HepG2 (cell line): ENCODE results near the gene LAMTOR2. TPM values are rescaled to one million over a fixed set of nuclear protein-coding genes. Genes with fewer than 3 reads are reported as not detected.
A peak's percentile ranks its signal among the peaks of the same experiment; 100 is the strongest.

ENCODE experiments used
- ARID2 ChIP-seq: sonication (generic); formaldehyde crosslinking; IDR thresholded peaks from 2 replicates; pipeline ENCODE4 v1.8.1; 2022; ENCODE audit warnings: mild to moderate bottlenecking, missing genetic modification reagents, borderline replicate concordance
- CHD2 ChIP-seq: IDR thresholded peaks from 2 replicates; pipeline ENCODE4 v1.6.1; 2011; ENCODE audit warnings: low read depth, low read length, improper control_type of control experiment
- ETV6 ChIP-seq: sonication (generic); formaldehyde crosslinking; conservative IDR thresholded peaks from 2 replicates; pipeline ENCODE4 v1.4.0; 2020; ENCODE audit warnings: missing genetic modification reagents
- GATAD1 ChIP-seq: IDR thresholded peaks from 2 replicates; pipeline ENCODE4 v1.6.1; 2016; ENCODE audit warnings: missing genetic modification reagents, missing compliant biosample characterization
- KAT8 ChIP-seq: IDR thresholded peaks from 2 replicates; pipeline ENCODE4 v1.6.1; 2016; ENCODE audit warnings: missing genetic modification reagents, missing compliant biosample characterization
- MYC ChIP-seq: sonication (generic); formaldehyde crosslinking; IDR thresholded peaks from 2 replicates; pipeline ENCODE4 v1.9.0; 2021; ENCODE audit warnings: missing genetic modification reagents, borderline replicate concordance
- NCOA1 ChIP-seq: sonication (generic); formaldehyde crosslinking; IDR thresholded peaks from 2 replicates; pipeline ENCODE4 v1.9.0; 2021; ENCODE audit warnings: missing genetic modification reagents
- NR2C2 ChIP-seq: sonication (generic); formaldehyde crosslinking; IDR thresholded peaks from 2 replicates; pipeline ENCODE4 v1.4.0; 2020; ENCODE audit warnings: missing genetic modification reagents, mild to moderate bottlenecking, moderate library complexity, borderline replicate concordance
- PHF5A ChIP-seq: IDR thresholded peaks from one replicate; pipeline ENCODE4 v1.6.1; 2018; ENCODE audit warnings: low read depth, missing genetic modification reagents; ENCODE audit not compliant: unreplicated experiment
- TBL1XR1 ChIP-seq: fragments of 150-350 bp; IDR thresholded peaks from 2 replicates; pipeline ENCODE4 v1.6.1; 2014; ENCODE audit warnings: borderline replicate concordance, low read length; ENCODE audit not compliant: partially characterized antibody
- TRIM24 ChIP-seq: sonication (generic); formaldehyde crosslinking; IDR thresholded peaks from 2 replicates; pipeline ENCODE4 v1.8.0; 2022; ENCODE audit warnings: mild to moderate bottlenecking, missing genetic modification reagents
- ZBTB38 ChIP-seq: sonication (generic); formaldehyde crosslinking; IDR thresholded peaks from 2 replicates; pipeline ENCODE4 v1.5.1; 2020; ENCODE audit warnings: mild to moderate bottlenecking, missing genetic modification reagents
- ZNF17 ChIP-seq: sonication (generic); formaldehyde crosslinking; IDR thresholded peaks from 2 replicates; pipeline ENCODE4 v1.5.0; 2020; ENCODE audit warnings: mild to moderate bottlenecking, missing genetic modification reagents
- ZNF205 ChIP-seq: IDR thresholded peaks from 2 replicates; pipeline ENCODE4 v1.6.1; 2018; ENCODE audit warnings: missing biosample characterization, missing genetic modification reagents
- ZNF234 ChIP-seq: sonication (generic); formaldehyde crosslinking; conservative IDR thresholded peaks from 2 replicates; pipeline ENCODE4 v1.5.1; 2020; ENCODE audit warnings: mild to moderate bottlenecking, missing genetic modification reagents
- ZNF251 ChIP-seq: sonication (generic); formaldehyde crosslinking; IDR thresholded peaks from 2 replicates; pipeline ENCODE4 v1.9.0; 2021; ENCODE audit warnings: mild to moderate bottlenecking, missing genetic modification reagents
- ZNF557 ChIP-seq: sonication (generic); formaldehyde crosslinking; IDR thresholded peaks from 2 replicates; pipeline ENCODE4 v1.4.0; 2020; ENCODE audit warnings: missing genetic modification reagents
- ZNF790 ChIP-seq: sonication (generic); formaldehyde crosslinking; IDR thresholded peaks from 2 replicates; pipeline ENCODE4 v1.8.0; 2022; ENCODE audit warnings: missing genetic modification reagents, mild to moderate bottlenecking, borderline replicate concordance
- polyA plus RNA-seq, 8 experiments: library from polyadenylated mRNA; depleted of rRNA in 3 of 8; stranded (reverse) in 7 of 8; unstranded in 1 of 8; fragments of >200 nt; fragmentation: Illumina TruSeq in 4 of 8; extraction: Trizol in 4 of 8; gene quantifications; 2 replicates each; pipeline versions ENCODE4 v1.2.1 to v1.2.3, GENCODE V29; 2011 to 2016; ENCODE audit warnings: low read depth in 4 of 8, missing spikeins in 1 of 8, mixed read lengths in 1 of 8; ENCODE audit not compliant: insufficient read depth in 1 of 8
- total RNA-seq, 5 experiments: library from RNA; depleted of rRNA; stranded (reverse); fragments of >200 nt; fragmentation: Illumina TruSeq; extraction: Trizol; gene quantifications; 2 replicates each; pipeline ENCODE4 v1.2.3, GENCODE V29; 2016; ENCODE audit warnings: low read depth in 1 of 5
- TF ChIP-seq, protein P1 (sequence below): sonication (generic); formaldehyde crosslinking; IDR thresholded peaks from 2 replicates; pipeline ENCODE4 v1.4.0; 2020; ENCODE audit warnings: missing genetic modification reagents
- TF ChIP-seq, protein P2 (sequence below): sonication (generic); formaldehyde crosslinking; IDR thresholded peaks from 2 replicates; pipeline ENCODE4 v1.8.1; 2023; ENCODE audit warnings: missing genetic modification reagents, mild to moderate bottlenecking, borderline replicate concordance
- TF ChIP-seq, protein P3 (sequence below): sonication (generic); formaldehyde crosslinking; conservative IDR thresholded peaks from 2 replicates; pipeline ENCODE4 v1.4.0; 2020; ENCODE audit warnings: missing genetic modification reagents
- TF ChIP-seq, protein P4 (sequence below): sonication (generic); formaldehyde crosslinking; conservative IDR thresholded peaks from 2 replicates; pipeline ENCODE4 v1.8.0; 2022; ENCODE audit warnings: low read depth, missing genetic modification reagents
- TF ChIP-seq, protein P5 (sequence below): sonication (generic); formaldehyde crosslinking; IDR thresholded peaks from 2 replicates; pipeline ENCODE4 v1.4.0; 2020; ENCODE audit warnings: missing genetic modification reagents, low read depth, mild to moderate bottlenecking, borderline replicate concordance
- TF ChIP-seq, protein P6 (sequence below): sonication (generic); formaldehyde crosslinking; IDR thresholded peaks from 2 replicates; pipeline ENCODE4 v1.8.1; 2023; ENCODE audit warnings: missing genetic modification reagents, inconsistent platforms, borderline replicate concordance

Gene LAMTOR2
- total and polyA plus RNA-seq, 2 of the 13 experiments (the other 11 are each of a cell fraction or from before 2014, with no cell fraction given): 36.5 to 66.4 TPM

DNA sequence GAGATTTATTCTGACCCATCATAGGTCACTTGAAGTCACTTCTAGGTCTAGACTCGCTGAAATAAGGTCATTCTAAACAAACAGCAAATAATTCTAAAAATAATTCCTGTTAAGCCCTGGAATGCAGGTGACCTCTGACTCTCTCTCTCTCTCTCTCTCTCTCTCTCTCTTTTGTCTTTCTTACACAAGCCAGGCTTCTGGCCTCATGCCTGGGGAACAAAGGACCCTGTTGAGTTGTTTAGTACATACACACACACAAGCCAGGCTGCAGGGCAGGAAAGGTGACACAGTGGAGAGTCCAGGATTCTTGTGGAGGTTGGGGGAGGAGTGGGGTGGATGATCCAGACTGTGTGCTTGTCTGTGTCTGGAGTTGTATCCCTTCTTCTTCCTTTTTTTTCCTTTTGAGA, 31.7 kb downstream of the LAMTOR2 start (continued):
- TF ChIP-seq, protein P1, sequence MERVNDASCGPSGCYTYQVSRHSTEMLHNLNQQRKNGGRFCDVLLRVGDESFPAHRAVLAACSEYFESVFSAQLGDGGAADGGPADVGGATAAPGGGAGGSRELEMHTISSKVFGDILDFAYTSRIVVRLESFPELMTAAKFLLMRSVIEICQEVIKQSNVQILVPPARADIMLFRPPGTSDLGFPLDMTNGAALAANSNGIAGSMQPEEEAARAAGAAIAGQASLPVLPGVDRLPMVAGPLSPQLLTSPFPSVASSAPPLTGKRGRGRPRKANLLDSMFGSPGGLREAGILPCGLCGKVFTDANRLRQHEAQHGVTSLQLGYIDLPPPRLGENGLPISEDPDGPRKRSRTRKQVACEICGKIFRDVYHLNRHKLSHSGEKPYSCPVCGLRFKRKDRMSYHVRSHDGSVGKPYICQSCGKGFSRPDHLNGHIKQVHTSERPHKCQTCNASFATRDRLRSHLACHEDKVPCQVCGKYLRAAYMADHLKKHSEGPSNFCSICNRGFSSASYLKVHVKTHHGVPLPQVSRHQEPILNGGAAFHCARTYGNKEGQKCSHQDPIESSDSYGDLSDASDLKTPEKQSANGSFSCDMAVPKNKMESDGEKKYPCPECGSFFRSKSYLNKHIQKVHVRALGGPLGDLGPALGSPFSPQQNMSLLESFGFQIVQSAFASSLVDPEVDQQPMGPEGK: peak; percentile 91
- TF ChIP-seq ETV6 (CRISPR knock-in tag): 0 out of 2 replicates have a peak, but pooled peaks have one; percentile 59
- TF ChIP-seq TRIM24 (CRISPR knock-in tag): 0 out of 2 replicates have a peak, but pooled peaks have one; percentile 59
- TF ChIP-seq, protein P2, sequence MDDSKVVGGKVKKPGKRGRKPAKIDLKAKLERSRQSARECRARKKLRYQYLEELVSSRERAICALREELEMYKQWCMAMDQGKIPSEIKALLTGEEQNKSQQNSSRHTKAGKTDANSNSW: no peak
- no peak for TF ChIP-seq ZNF234 (CRISPR knock-in tag)
- TF ChIP-seq, protein P3, sequence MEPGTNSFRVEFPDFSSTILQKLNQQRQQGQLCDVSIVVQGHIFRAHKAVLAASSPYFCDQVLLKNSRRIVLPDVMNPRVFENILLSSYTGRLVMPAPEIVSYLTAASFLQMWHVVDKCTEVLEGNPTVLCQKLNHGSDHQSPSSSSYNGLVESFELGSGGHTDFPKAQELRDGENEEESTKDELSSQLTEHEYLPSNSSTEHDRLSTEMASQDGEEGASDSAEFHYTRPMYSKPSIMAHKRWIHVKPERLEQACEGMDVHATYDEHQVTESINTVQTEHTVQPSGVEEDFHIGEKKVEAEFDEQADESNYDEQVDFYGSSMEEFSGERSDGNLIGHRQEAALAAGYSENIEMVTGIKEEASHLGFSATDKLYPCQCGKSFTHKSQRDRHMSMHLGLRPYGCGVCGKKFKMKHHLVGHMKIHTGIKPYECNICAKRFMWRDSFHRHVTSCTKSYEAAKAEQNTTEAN (CRISPR knock-in tag): 0 out of 2 replicates have a peak, but pooled peaks have one; percentile 34
- no peak for TF ChIP-seq CHD2
- no peak for TF ChIP-seq ZNF17 (CRISPR knock-in tag)
- peak; percentile 66; the same call in 1 of the 2 replicates for TF ChIP-seq MYC (CRISPR knock-in tag)
- no peak for TF ChIP-seq ZNF251 (CRISPR knock-in tag)
- peak; percentile 59; the same call in 1 of the 2 replicates for TF ChIP-seq KAT8 (CRISPR knock-in tag)
- TF ChIP-seq ZBTB38 (CRISPR knock-in tag): no peak
- TF ChIP-seq, protein P4, sequence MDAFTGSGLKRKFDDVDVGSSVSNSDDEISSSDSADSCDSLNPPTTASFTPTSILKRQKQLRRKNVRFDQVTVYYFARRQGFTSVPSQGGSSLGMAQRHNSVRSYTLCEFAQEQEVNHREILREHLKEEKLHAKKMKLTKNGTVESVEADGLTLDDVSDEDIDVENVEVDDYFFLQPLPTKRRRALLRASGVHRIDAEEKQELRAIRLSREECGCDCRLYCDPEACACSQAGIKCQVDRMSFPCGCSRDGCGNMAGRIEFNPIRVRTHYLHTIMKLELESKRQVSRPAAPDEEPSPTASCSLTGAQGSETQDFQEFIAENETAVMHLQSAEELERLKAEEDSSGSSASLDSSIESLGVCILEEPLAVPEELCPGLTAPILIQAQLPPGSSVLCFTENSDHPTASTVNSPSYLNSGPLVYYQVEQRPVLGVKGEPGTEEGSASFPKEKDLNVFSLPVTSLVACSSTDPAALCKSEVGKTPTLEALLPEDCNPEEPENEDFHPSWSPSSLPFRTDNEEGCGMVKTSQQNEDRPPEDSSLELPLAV: no peak
- TF ChIP-seq ARID2: peak; percentile 66; the same call in 1 of the 2 replicates
- TF ChIP-seq, protein P5, sequence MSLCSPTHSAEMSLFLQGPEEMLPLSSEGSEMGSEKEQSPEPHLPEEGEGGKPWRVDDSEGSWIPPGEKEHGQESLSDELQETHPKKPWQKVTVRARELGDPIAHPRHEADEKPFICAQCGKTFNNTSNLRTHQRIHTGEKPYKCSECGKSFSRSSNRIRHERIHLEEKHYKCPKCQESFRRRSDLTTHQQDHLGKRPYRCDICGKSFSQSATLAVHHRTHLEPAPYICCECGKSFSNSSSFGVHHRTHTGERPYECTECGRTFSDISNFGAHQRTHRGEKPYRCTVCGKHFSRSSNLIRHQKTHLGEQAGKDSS (CRISPR knock-in tag): peak; percentile 50; the same call in 1 of the 2 replicates
- no peak for TF ChIP-seq ZNF790 (CRISPR knock-in tag)
- TF ChIP-seq TBL1XR1: peak; percentile 99
- TF ChIP-seq GATAD1: peak; percentile 55; the same call in 1 of the 2 replicates
- TF ChIP-seq ZNF205 (CRISPR knock-in tag): peak; percentile 81; the same call in 1 of the 2 replicates
- no peak for TF ChIP-seq NCOA1 (CRISPR knock-in tag)
- peak; percentile 95 for TF ChIP-seq NR2C2
- TF ChIP-seq, protein P6, sequence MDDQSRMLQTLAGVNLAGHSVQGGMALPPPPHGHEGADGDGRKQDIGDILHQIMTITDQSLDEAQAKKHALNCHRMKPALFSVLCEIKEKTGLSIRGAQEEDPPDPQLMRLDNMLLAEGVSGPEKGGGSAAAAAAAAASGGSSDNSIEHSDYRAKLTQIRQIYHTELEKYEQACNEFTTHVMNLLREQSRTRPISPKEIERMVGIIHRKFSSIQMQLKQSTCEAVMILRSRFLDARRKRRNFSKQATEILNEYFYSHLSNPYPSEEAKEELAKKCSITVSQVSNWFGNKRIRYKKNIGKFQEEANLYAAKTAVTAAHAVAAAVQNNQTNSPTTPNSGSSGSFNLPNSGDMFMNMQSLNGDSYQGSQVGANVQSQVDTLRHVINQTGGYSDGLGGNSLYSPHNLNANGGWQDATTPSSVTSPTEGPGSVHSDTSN (CRISPR knock-in tag): no peak
- TF ChIP-seq ZNF557: 0 out of 2 replicates have a peak, but pooled peaks have one; percentile 50
- TF ChIP-seq PHF5A (CRISPR knock-in tag): peak; percentile 97
